ENCODE data around the gene ZFHX3. TPM values are rescaled to one million over a fixed set of nuclear protein-coding genes. Genes with fewer than 3 reads are reported as not detected.
"Not testable (repeated sequence)": the region's sequence is repeated elsewhere in the genome, so short reads cannot be mapped to it uniquely, and the experiment has no call there.

The ZFHX3 gene
- total and polyA plus RNA-seq, 2 of the 8 experiments (the other 6 are each of a cell fraction or from before 2014, with no cell fraction given): 0.08 to 0.99 TPM

GRCh38 chr16:73009710-73010109 lies 38.2 kb downstream of the ZFHX3 start:
- H2BK120ac ChIP-seq (replicated peaks; ENCODE audit: low read depth, low read length); POLR2A ChIA-PET (ENCODE audit: partially characterized antibody); H3K9ac ChIP-seq (replicated peaks in 1 of 4; ENCODE audit: extremely low read depth in 1 of 4, low read depth in 3 of 4, low read length in 3 of 4); H3K27ac ChIP-seq (ENCODE audit: low read depth, low read length); H3K18ac ChIP-seq (ENCODE audit: extremely low read depth, low read length); H3K79me1 ChIP-seq (ENCODE audit: low read depth, low read length); H4K20me1 ChIP-seq (replicated peaks in 1 of 2; ENCODE audit: control insufficient read depth in 1 of 2, insufficient read depth in 2 of 2, low read length in 2 of 2); H3K4me1 ChIP-seq (replicated peaks in 1 of 4; ENCODE audit: control insufficient read depth in 3 of 4, insufficient read depth in 4 of 4, low read length in 3 of 4); H3K9me3 ChIP-seq (ENCODE audit: insufficient read depth in 2 of 2, low read depth in 1 of 2, low read length in 1 of 2); H2BK5ac ChIP-seq (ENCODE audit: low read depth, low read length); H2AK5ac ChIP-seq (ENCODE audit: low read depth, low read length); H3K4ac ChIP-seq (replicated peaks; ENCODE audit: insufficient read length, low read depth, low read length); H4K91ac ChIP-seq (replicated peaks; ENCODE audit: insufficient read length, low read length); H3K23me2 ChIP-seq (ENCODE audit: low read depth, low read length); H4K5ac ChIP-seq (ENCODE audit: insufficient read length, low read depth, low read length); H3K4me2 ChIP-seq (ENCODE audit: insufficient read depth in 1 of 2, low read depth in 2 of 2, low read length in 2 of 2); FAIRE-seq; H3K27me3 ChIP-seq (replicated peaks in 1 of 4; ENCODE audit: control insufficient read depth in 3 of 4, extremely low read depth in 1 of 4, insufficient read depth in 3 of 4, low read length in 3 of 4); H4K8ac ChIP-seq (ENCODE audit: extremely low read depth, insufficient read depth, low read length); H3K56ac ChIP-seq (replicated peaks; ENCODE audit: insufficient read length, low read depth, low read length); H3K14ac ChIP-seq (ENCODE audit: insufficient read length); H3K23ac ChIP-seq (ENCODE audit: insufficient read length); H2BK20ac ChIP-seq (ENCODE audit: low read length); H2BK12ac ChIP-seq (ENCODE audit: low read depth, low read length); H2AFZ ChIP-seq (ENCODE audit: low read length); DNase-seq (ENCODE audit: low read depth in 1 of 2, low spot score in 2 of 2); H3K36me3 ChIP-seq (ENCODE audit: control insufficient read depth in 2 of 4, insufficient read depth in 4 of 4, low read length in 3 of 4); H2BK15ac ChIP-seq (ENCODE audit: low read length); H3K4me3 ChIP-seq (ENCODE audit: extremely low read depth in 1 of 4, insufficient read depth in 2 of 4, low read depth in 3 of 4, low read length in 4 of 4); H3K79me2 ChIP-seq (ENCODE audit: control insufficient read depth in 1 of 2, insufficient read depth in 2 of 2, low read length in 2 of 2): not testable (repeated sequence)
- 99% methylated on average over 11 of the region's 11 CpGs; no CpG with 5 or more reads in 1 of the 2 experiments for WGBS, 2 experiments (ENCODE audit: extremely low coverage in 1 of 2, insufficient coverage in 1 of 2, insufficient read length in 1 of 2, insufficient replicate concordance in 2 of 2, low coverage in 1 of 2, low lambda C conversion rate in 2 of 2, missing lambda C conversion rate in 1 of 2)
- CTCF ChIA-PET (ENCODE audit: partially characterized antibody): interaction anchor here (0.6 to 3.5 kb wide), 2 partner anchors 11 to 14 kb away, joined by 3 to 33 read pairs; no protein-coding TSS in a partner anchor
